Trophoblast cell (in vitro differentiated cells and primary cell): ENCODE measurements around the gene ANKRD17.

Source experiments
- DNase-seq, 2 donors: peaks; one replicate each; pipeline ENCODE4 v3.0.0-alpha.2; 2016
- H2AFZ ChIP-seq: 2 replicates; pipeline ENCODE4 v1.6.1; 2013; ENCODE audit warnings: low read length, moderate library complexity, mild to moderate bottlenecking; ENCODE audit not compliant: insufficient read depth, poor library complexity
- H2AK5ac ChIP-seq: 2 replicates; pipeline ENCODE4 v1.6.1; 2013; ENCODE audit warnings: mild to moderate bottlenecking, low read length
- H2BK120ac ChIP-seq: 2 replicates; pipeline ENCODE4 v1.6.1; 2013; ENCODE audit warnings: low read length, mild to moderate bottlenecking, moderate library complexity; ENCODE audit not compliant: insufficient read depth, poor library complexity
- H2BK12ac ChIP-seq: 2 replicates; pipeline ENCODE4 v1.6.1; 2013; ENCODE audit warnings: mild to moderate bottlenecking, low read length, moderate library complexity
- H2BK5ac ChIP-seq: 2 replicates; pipeline ENCODE4 v1.6.1; 2013; ENCODE audit warnings: low read length, low read depth, moderate library complexity, mild to moderate bottlenecking; ENCODE audit not compliant: poor library complexity
- H3K14ac ChIP-seq: 2 replicates; pipeline ENCODE4 v1.6.1; 2013; ENCODE audit warnings: mild to moderate bottlenecking, low read length
- H3K18ac ChIP-seq: 2 replicates; pipeline ENCODE4 v1.6.1; 2013; ENCODE audit warnings: mild to moderate bottlenecking, low read length
- H3K23ac ChIP-seq: 2 replicates; pipeline ENCODE4 v1.6.1; 2013; ENCODE audit warnings: low read length
- H3K27ac ChIP-seq: 2 replicates; pipeline ENCODE4 v1.5.1; 2013; ENCODE audit warnings: low read depth, mild to moderate bottlenecking, inconsistent platforms, low read length, moderate library complexity
- H3K27me3 ChIP-seq: 2 replicates; pipeline ENCODE4 v1.6.1; 2013; ENCODE audit warnings: inconsistent platforms, mild to moderate bottlenecking, low read length, moderate library complexity; ENCODE audit not compliant: insufficient read depth
- H3K36me3 ChIP-seq, 2 experiments: 1 replicate in 1 of 2; 2 replicates in 1 of 2; pipeline ENCODE4 v1.6.1; 2013; ENCODE audit warnings: low read length in 2 of 2, mild to moderate bottlenecking in 2 of 2, moderate library complexity in 1 of 2; ENCODE audit not compliant: insufficient read depth in 2 of 2, control insufficient read depth in 1 of 2
- H3K4ac ChIP-seq: 2 replicates; pipeline ENCODE4 v1.6.1; 2013; ENCODE audit warnings: low read depth, mild to moderate bottlenecking, low read length, moderate library complexity
- H3K4me1 ChIP-seq, 2 experiments: 1 replicate in 1 of 2; 2 replicates in 1 of 2; pipeline ENCODE4 v1.6.1; 2013; ENCODE audit warnings: low read length in 2 of 2, mild to moderate bottlenecking in 2 of 2, moderate library complexity in 1 of 2; ENCODE audit not compliant: insufficient read depth in 2 of 2, control insufficient read depth in 1 of 2
- H3K4me2 ChIP-seq: 2 replicates; pipeline ENCODE4 v1.6.1; 2013; ENCODE audit warnings: inconsistent platforms, mild to moderate bottlenecking, low read length, moderate library complexity
- H3K4me3 ChIP-seq: 2 replicates; pipeline ENCODE4 v1.5.1; 2013; ENCODE audit warnings: mild to moderate bottlenecking, low read depth, low read length, inconsistent platforms
- H3K79me1 ChIP-seq: one replicate; pipeline ENCODE4 v1.6.1; 2013; ENCODE audit warnings: low read length
- H3K79me2 ChIP-seq: 2 replicates; pipeline ENCODE4 v1.6.1; 2013; ENCODE audit warnings: low read length, mild to moderate bottlenecking; ENCODE audit not compliant: control insufficient read depth, insufficient read depth, poor library complexity
- H3K9ac ChIP-seq: 2 replicates; pipeline ENCODE4 v1.6.1; 2013; ENCODE audit warnings: mild to moderate bottlenecking, low read length
- H3K9me3 ChIP-seq: 2 replicates; pipeline ENCODE4 v1.6.1; 2013; ENCODE audit warnings: low read depth, mild to moderate bottlenecking, control low read depth, inconsistent platforms, low read length; ENCODE audit not compliant: insufficient read depth
- H4K12ac ChIP-seq: 2 replicates; pipeline ENCODE4 v1.6.1; 2013; ENCODE audit warnings: low read depth, mild to moderate bottlenecking, low read length, moderate library complexity
- H4K8ac ChIP-seq: 2 replicates; pipeline ENCODE4 v1.6.1; 2013; ENCODE audit warnings: low read depth, mild to moderate bottlenecking, low read length, moderate library complexity
- H4K91ac ChIP-seq: one replicate; pipeline ENCODE4 v1.6.1; 2013; ENCODE audit warnings: low read depth, mild to moderate bottlenecking, low read length, moderate library complexity
- WGBS: extraction: QIAGEN DNeasy Blood & Tissue Kit; methylation state at CpG from one replicate; pipeline ENCODE4 v1.1.7; 2013; ENCODE audit warnings: missing lambda C conversion rate; ENCODE audit not compliant: insufficient read length, insufficient coverage; ENCODE audit errors: extremely low coverage; 5-methylcytosine and 5-hydroxymethylcytosine counted together

The ANKRD17 gene

GRCh38 chr4:73099143-73099542 lies 159.5 kb downstream of the ANKRD17 start:
- no peak overlapping the region for H3K23ac ChIP-seq
- no peak overlapping the region for H4K91ac ChIP-seq
- no peak overlapping the region for H3K4me3 ChIP-seq
- DNase-seq = no peak
- H3K4me1 ChIP-seq = no peaks in the 10 kb centered on the region
- no peak overlapping the region for H3K27ac ChIP-seq
- no CpG with 5 or more reads among the region's 7 CpGs for WGBS
- no peak overlapping the region for H2AFZ ChIP-seq
- no peak overlapping the region for H4K12ac ChIP-seq
- no peak overlapping the region for H2BK120ac ChIP-seq
- H2BK12ac ChIP-seq = no peak overlapping the region
- H3K14ac ChIP-seq = no peak overlapping the region
- no peak overlapping the region for H4K8ac ChIP-seq
- H3K9ac ChIP-seq = no peak overlapping the region
- no peak overlapping the region for H3K4ac ChIP-seq
- no peaks in the 10 kb centered on the region for H3K79me2 ChIP-seq
- H3K9me3 ChIP-seq = no peaks in the 10 kb centered on the region
- no peak overlapping the region for H3K18ac ChIP-seq
- H3K4me2 ChIP-seq = no peak overlapping the region
- H2BK5ac ChIP-seq = no peak overlapping the region
- H2AK5ac ChIP-seq = no peak overlapping the region
- peaks cover 39 to 40% of the 10 kb centered on the region in 2 experiments for H3K36me3 ChIP-seq
- H3K79me1 ChIP-seq = no peaks in the 10 kb centered on the region
- no peaks in the 10 kb centered on the region for H3K27me3 ChIP-seq

GRCh38 chr4:73098713-73099112 lies 159.9 kb downstream of the ANKRD17 start:
- Histone ChIP-seq H3K9ac (no peak overlapping the region), H3K4me3 (no peak overlapping the region), H4K91ac (no peak overlapping the region), H3K27me3 (no peaks in the 10 kb centered on the region), H3K36me3 (peaks cover 38 to 40% of the 10 kb centered on the region in 2 experiments), H2BK12ac (no peak overlapping the region), H3K27ac (no peak overlapping the region), H3K79me2 (no peaks in the 10 kb centered on the region), H3K9me3 (no peaks in the 10 kb centered on the region), H3K23ac (no peak overlapping the region), H3K14ac (no peak overlapping the region), H2BK120ac (no peak overlapping the region), H2AFZ (no peak overlapping the region), H2BK5ac (no peak overlapping the region), H3K18ac (no peak overlapping the region), H3K79me1 (no peaks in the 10 kb centered on the region), H3K4me1 (no peaks in the 10 kb centered on the region), H3K4ac (no peak overlapping the region), H4K8ac (no peak overlapping the region), H2AK5ac (no peak overlapping the region), H3K4me2 (no peak overlapping the region), H4K12ac (no peak overlapping the region)
- no CpG with 5 or more reads among the region's 7 CpGs for WGBS
- no peak for DNase-seq

GRCh38 chr4:73098016-73098415 lies 160.6 kb downstream of the ANKRD17 start:
- Histone ChIP-seq H2AFZ (no peak overlapping the region), H3K4me2 (no peak overlapping the region), H3K18ac (no peak overlapping the region), H2BK12ac (no peak overlapping the region), H3K79me2 (no peaks in the 10 kb centered on the region), H3K9ac (no peak overlapping the region), H3K14ac (no peak overlapping the region), H3K36me3 (peaks cover 38 to 40% of the 10 kb centered on the region in 2 experiments), H3K4me3 (no peak overlapping the region), H3K27me3 (no peaks in the 10 kb centered on the region), H2BK120ac (no peak overlapping the region), H2BK5ac (no peak overlapping the region), H3K4me1 (no peaks in the 10 kb centered on the region), H3K23ac (no peak overlapping the region), H4K91ac (no peak overlapping the region), H3K4ac (no peak overlapping the region), H3K27ac (no peak overlapping the region), H4K8ac (no peak overlapping the region), H2AK5ac (no peak overlapping the region), H3K9me3 (no peaks in the 10 kb centered on the region), H4K12ac (no peak overlapping the region), H3K79me1 (no peaks in the 10 kb centered on the region)
- no peak for DNase-seq
- WGBS = no CpG with 5 or more reads among the region's 4 CpGs

- Histone ChIP-seq H3K4me2 (no peak overlapping the region), H3K23ac (no peak overlapping the region), H2AK5ac (no peak overlapping the region), H2BK12ac (no peak overlapping the region), H3K4me1 (no peaks in the 10 kb centered on the region), H4K12ac (no peak overlapping the region), H3K79me2 (no peaks in the 10 kb centered on the region), H2BK5ac (no peak overlapping the region), H3K79me1 (no peaks in the 10 kb centered on the region), H3K9ac (no peak overlapping the region), H4K8ac (no peak overlapping the region), H3K9me3 (no peaks in the 10 kb centered on the region), H3K27ac (no peak overlapping the region), H2BK120ac (no peak overlapping the region), H3K27me3 (no peaks in the 10 kb centered on the region), H4K91ac (no peak overlapping the region), H3K4me3 (no peak overlapping the region), H3K18ac (no peak overlapping the region), H3K14ac (no peak overlapping the region), H2AFZ (no peak overlapping the region), H3K36me3 (peaks cover 27 to 29% of the 10 kb centered on the region in 2 experiments), H3K4ac (no peak overlapping the region)
- DNase-seq = no peak
- WGBS = no CpG with 5 or more reads among the region's 1 CpG
Observed at GRCh38 chr4:73092868-73093267, 165.7 kb downstream of the ANKRD17 start.
